GM21619 (cell line): ENCODE measurements around the gene C6orf62.
"Not testable (repeated sequence)": the region's sequence is repeated elsewhere in the genome, so short reads cannot be mapped to it uniquely, and the experiment has no call there.

Experiments
- ATAC-seq: cut with Tn5 transposase; IDR thresholded peaks from one replicate; pipeline ENCODE4 v1.9.1; 2021; ENCODE audit not compliant: unreplicated experiment

Gene C6orf62

GRCh38 chr6:24668997-24669361 lies 50.0 kb downstream of the C6orf62 start:
- ATAC-seq: no peak

GRCh38 chr6:24668066-24668996 lies 50.6 kb downstream of the C6orf62 start:
- not testable (repeated sequence) for ATAC-seq

DNA sequence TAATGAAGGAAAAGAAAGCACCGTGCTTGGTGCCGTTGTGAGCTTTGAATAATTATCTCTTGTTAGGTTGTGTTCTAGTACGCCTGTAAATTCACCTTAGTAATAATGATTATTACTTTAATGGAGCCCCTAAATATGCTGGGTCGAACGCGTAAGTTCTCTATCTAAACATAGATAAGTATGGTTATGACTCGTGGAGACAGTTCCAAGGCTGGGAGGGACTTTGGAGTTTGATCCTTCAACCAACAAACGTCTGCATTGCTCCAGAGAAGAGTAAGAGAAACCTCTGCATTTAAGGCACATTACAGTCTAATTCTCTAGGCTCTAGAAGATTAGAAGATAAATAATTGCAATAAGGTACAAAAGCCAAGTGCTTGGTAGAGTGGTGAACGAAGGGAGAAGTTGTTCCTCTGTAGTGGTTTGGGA lies 51.6 kb downstream of the C6orf62 start:
- ATAC-seq: no peak

GRCh38 chr6:24666641-24667377 lies 52.1 kb downstream of the C6orf62 start, which contains the start of the genes ACOT13 and TDP2:
Gene ACOT13, plus strand, starts transcription at chr6:24667077. Its CDS starts 187 bp downstream, at chr6:24667264.
Gene TDP2, minus strand, starts transcription at chr6:24666899. Its CDS starts 37 bp downstream, at chr6:24666862.
- ATAC-seq: peak; percentile 94

- ATAC-seq: peak; percentile 32
These were observed 52.8 kb downstream of the C6orf62 start for GRCh38 chr6:24666097-24666640.

DNA sequence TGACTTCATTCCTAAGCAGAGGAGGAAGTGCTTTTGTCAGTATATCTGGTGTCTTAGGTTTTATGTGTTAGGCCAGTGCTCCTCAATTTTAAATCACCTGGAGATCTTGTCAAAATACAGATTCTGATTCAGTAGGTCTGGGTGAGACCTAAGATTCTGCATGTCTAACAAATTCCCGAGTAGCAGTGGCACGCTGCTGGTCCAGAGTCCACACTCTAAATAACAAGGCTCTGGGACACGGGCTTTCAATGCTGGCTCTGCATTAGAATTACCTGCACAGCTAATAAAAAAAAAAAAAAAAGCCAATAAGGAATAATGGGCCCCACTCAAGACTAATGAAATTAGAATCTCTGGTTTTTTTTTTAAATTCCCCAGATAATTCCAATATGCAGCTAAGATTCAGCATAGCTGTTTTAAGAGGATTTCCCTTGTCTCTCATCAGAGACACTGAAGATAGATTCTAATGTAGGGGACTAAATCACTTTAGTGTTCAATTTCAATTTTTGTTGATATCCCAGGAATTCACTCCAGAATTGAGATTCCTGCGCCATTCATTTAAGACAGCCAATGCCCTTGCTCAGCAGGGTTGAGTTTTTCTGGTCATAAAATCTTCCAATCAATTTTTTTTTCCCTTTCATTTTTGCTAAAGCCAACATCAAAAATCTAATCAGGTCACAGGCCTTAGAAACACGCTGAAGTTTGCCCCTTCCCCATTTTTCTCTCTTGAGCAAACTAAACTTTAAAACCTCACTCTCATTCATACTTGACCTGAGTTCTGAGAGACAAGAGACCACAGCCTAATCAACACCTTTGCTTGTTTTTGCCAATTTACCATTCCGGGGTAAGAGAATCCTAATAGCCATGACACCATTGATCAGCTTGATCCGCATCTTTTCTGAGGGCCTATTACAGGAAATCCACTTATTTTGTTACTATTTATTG lies 54.6 kb downstream of the C6orf62 start:
- no peak for ATAC-seq

- no peak for ATAC-seq
These were observed 55.8 kb downstream of the C6orf62 start for GRCh38 chr6:24663189-24663588.

GRCh38 chr6:24662236-24662635 lies 56.7 kb downstream of the C6orf62 start:
- no peak for ATAC-seq

GRCh38 chr6:24661759-24662158 lies 57.2 kb downstream of the C6orf62 start:
- ATAC-seq: not testable (repeated sequence)

DNA sequence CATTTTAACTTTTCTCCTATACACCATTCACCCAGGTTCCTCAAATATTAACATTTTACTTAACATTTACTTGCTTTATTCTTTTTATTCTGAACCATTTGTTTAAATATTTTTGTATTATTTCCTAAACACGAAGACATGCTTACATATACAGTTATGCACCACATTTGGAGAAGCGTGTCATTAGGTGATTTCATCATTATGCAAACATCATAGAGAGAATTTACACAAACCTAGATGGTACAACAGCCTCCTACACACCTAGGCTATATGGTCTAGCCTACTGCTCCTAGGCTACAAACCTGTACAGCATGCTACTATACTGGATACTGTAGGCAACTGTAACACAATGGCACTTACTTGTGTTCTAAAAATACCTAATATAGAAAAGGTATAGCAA lies 58.8 kb downstream of the C6orf62 start:
- no peak for ATAC-seq

DNA sequence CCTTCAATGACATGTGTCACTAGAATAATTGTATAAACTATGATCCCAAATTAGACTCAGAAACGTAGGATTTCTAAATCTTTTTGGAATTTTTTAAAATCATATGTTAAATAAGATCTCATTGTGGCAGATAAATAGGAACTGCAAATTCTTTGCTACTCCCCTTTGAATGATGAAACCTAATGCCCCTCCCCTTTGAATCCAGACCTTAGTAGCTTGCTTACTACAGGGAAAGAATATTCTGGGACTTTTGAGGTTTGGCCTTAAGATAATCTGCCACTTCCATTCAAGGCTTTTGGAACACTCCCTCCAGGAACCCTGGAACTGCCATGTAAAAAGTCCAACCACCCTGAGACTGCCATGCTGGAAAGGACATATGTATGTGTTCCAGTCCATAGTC lies 59.4 kb downstream of the C6orf62 start:
- no peak for ATAC-seq

GRCh38 chr6:24658573-24659560 lies 60.1 kb downstream of the C6orf62 start:
- no peak for ATAC-seq

- ATAC-seq: no peak
These were observed 63.7 kb downstream of the C6orf62 start for GRCh38 chr6:24655215-24655614.
